HG03520 (cell line): ENCODE data around the gene IL17B.
A peak's percentile ranks its signal among the peaks of the same experiment; 100 is the strongest.

Experiments used
- ATAC-seq: cut with Tn5 transposase; IDR thresholded peaks from one replicate; pipeline ENCODE4 v1.9.1; 2021; ENCODE audit warnings: mild to moderate bottlenecking, moderate library complexity; ENCODE audit not compliant: unreplicated experiment

Gene IL17B

DNA sequence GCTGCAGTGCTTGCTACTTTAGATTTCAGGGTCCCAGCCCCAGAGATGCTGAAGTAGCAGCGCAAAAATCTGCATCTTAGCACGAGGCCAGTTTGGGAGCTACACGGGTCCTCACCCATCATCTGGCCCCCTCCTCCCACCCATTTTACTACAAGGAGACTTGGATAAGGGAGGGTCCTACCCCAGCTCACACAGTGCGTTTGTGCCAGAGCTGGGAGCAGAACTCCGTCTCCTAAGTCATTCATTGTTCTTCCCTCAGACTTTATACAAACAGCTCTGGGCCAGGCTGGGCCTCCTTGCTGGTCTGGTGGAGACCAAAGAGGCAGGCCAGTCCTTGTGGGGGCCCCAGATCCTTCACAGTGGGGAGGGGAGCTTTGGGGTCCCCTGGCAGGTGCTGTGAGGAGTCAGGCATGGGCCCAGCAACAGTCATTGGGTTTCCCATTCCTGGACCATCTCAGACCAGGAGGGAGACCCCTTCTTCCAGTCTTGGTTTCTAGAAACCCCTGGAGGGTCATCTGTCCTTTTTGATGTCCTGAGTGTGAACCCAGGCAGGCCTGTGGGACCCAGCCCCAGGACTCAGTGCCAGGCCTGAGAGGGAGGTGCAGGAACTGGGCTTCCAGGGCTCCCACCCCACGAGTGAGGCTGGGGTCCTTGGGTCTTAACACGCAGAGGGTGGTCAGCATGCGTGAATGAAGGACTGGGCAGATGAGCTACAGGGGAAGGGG is 2.3 kb upstream of the IL17B start:
- ATAC-seq = peak; percentile 20

DNA sequence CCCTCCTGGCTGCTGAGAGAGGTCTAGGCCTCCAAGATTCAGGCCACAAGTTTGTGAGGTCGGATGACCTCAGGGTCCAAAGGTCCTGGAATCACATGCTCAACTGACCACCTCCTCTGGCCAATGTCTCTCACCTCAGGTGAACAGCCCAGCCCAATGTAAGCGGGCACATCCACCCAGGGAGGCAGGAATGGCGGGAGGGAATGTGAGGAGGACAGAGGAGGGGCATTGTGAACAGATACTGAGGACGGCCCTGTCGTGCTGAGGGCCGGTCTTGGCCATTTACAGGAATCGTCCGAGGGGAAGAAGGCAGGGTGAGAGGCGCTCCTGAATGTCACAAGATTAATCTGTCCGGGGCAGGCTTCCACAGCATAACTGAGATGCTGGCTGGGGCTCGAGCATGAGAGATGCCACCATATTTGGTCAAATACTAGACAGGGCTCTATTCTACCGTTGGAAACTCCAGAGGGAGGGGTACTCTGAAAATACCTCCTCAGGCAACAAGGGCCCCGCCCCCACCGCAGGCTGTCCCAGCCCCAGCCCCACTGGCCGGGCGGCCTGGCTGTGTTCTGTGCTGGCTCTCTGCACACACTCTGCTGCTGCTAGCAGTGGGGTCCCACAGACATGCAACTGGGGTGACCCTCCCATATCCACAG is 1.5 kb upstream of the IL17B start:
- no peak for ATAC-seq

GRCh38 chr5:149379818-149380374 is 804 bp upstream of the IL17B start:
- no peak for ATAC-seq

DNA sequence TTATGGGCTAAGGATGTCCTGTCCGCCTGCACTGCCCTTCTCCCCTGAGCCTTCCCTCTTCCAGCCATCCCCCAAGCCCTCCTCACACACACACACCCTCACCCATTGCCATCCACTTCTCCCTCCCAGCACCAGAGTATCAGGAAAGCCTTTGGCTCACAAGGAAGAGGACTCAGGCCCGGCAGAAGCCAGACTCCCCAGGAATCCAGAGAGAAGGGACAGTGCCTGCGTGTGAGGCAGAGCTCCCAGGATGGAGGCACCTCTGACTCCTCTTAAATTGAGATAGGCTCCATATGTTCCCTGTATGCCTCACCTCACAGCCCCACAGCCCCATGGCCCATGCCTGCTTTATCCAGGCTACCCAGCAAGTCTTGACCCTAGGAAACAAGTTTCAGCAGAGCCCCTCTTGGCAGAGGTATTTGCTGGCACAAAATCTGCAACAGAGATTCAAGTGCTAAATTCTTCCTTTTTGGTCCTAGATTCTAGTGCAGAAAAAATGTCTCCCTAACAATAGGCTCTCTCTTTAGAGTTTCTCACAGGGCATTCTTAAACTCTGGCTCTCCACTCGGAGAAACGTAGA is 761 bp downstream of the IL17B start:
- no peak for ATAC-seq

DNA sequence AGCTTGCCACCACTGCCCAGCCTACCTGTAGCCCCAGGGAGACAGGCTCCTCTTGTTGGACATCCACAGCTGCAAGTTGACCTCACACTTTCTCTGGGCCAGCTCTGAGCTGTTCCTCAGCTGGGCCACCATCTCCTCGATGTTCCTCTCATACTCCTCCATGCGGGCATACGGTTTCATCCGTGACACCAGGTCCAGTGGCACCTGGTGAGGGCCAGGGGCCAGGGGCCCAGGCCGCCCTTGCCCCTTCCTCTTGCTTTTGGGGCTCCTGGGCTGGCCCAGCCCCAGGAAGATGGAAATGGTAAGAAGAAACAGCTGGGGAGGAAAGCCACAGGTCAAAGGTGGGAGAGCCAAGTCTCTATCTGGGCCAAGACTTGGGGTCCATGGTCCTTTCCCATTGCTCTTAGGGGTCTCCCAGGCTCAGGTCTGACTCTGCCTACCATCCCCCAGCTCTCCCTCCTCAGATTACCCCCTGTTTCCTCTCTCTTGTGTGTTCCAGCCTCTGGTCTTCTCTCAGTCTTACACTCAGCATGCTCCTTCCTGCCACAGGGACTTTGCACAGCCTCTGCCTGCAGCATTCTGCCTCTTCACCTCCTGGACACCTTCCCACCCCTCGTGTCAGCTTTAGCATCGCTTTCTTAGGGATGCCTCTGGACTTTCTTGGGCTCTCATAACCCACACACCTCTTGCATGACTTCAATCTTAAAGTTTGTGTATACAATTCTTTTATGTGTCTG is 2.2 kb downstream of the IL17B start:
- no peak for ATAC-seq

GRCh38 chr5:149376104-149376503 is 3.0 kb downstream of the IL17B start:
- no peak for ATAC-seq

GRCh38 chr5:149375434-149375833 is 3.7 kb downstream of the IL17B start:
- no peak for ATAC-seq

- no peak for ATAC-seq
These were observed 4.3 kb downstream of the IL17B start for GRCh38 chr5:149374801-149375200.

GRCh38 chr5:149374303-149374702 is 4.8 kb downstream of the IL17B start:
- ATAC-seq = no peak

- no peak for ATAC-seq
These were observed 6.2 kb downstream of the IL17B start for GRCh38 chr5:149372932-149373331.

GRCh38 chr5:149372076-149372795 is 6.9 kb downstream of the IL17B start:
- ATAC-seq = no peak

DNA sequence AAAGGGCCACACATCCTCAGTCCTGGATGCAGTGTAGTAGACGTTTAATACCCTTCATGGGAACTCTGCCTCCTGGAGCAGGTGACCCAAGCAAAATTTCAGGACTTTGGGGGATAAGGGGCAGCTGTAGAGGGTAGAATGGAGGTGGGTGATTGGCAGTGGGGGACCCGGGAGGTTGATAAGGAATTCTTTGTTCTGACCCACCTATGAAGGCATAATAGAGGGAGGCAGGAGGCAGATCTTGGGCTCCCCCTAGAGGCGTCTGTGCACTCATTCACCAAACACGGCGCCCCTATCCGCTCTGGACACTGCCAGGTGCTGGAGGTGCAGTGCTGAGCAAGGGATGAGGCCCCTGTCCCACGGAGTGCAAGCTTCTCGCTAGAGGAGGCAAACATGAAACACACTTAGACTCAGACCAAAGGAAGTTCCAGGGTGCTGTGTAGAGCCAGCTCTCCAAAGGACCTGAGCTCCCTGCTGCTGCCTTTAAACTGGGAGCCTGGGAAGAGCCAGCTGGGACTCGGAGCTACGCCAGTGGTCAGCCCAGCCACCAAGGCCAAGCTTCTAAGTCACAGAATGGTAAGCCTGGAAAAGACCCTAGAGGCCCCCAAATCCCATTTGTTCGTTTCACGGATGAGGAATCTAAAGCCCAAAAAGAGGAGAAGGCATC is 7.7 kb downstream of the IL17B start:
- peak; percentile 69 for ATAC-seq

- ATAC-seq = no peak
These were observed 8.2 kb downstream of the IL17B start for GRCh38 chr5:149370878-149371277.

- ATAC-seq = no peak
These were observed 11.0 kb downstream of the IL17B start for GRCh38 chr5:149367972-149368645.

DNA sequence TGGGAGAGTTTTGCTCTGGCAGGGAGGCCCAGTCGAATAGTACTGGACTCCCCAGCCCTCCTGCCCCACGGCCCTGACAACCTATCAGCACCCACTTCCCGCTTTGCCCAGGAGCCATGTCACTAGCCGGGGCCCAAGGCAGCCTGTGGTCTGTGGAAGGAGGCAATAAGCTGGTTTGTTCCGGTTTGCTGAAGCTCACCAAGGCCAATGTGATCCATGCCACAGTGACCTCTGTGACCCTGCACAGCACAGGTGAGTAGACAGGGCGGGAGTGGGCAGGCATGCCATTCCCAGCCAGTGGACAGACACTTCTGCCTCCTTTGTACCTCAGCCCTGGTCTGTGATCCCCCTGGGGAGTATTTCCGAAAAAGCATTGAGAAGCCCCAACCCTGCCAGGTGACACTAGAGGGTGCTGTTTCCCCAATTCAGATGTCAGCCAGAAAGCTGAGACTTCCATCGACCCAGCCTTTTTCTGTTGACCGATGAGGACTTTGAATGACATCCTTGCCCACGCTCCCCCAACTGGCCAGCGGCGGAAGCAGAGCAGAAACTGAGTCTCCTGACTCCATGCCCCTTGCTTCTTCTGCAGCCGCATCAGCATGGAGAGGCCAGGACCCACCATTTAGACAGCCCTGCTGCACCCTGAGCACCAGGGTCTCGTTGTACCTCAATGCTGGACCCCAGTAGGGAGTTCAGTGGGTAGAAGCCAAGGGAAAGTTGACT is 11.7 kb downstream of the IL17B start:
- peak; percentile 73 for ATAC-seq

GRCh38 chr5:149366169-149366729 is 12.8 kb downstream of the IL17B start:
- ATAC-seq = no peak

- no peak for ATAC-seq
These were observed 13.7 kb downstream of the IL17B start for GRCh38 chr5:149365418-149365817.

DNA sequence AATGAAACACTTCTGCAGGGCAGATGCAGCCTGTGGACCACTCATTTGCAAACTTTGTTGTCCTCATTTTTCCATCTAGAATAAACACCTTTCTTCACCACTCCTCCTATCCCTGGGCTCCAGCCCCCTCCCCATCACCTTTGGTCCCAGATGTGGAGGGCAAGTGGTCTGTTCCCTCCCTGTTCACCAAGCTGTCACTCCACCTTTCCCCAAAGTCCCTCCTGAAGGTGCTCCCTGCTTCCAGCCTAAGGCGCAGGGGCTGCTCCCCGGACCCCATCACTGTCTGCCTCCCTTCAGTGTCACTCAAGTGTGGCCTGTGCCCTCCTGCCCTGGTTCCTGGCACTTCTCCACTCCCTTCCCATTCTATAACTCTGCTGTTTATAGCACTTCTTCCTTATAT is 14.4 kb downstream of the IL17B start:
- ATAC-seq = no peak

DNA sequence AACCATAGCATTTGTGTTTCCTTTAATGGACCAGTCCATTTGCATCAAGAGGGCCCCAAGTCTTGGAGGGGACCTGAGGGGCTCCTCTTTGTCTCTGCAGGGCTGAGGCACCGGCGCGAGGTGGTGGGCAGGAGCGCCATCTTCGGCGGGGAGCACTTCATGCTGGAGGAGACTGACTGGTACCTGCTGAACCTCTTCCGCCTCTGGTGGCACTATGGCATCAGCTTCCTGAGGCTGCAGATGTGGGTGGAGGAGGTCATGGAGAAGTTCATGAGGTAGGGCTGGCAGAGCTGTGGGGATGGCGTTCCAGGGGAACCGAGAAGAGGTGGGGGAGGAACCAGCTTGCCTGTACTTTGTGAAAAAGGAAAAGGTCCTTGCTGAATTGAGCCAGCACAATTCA is 15.2 kb downstream of the IL17B start:
- ATAC-seq = no peak
